Mononuclear cell (primary cell): ENCODE data around the gene TWF1. TPM values are rescaled to one million over a fixed set of nuclear protein-coding genes. Genes with fewer than 3 reads are reported as not detected.
"Not testable (repeated sequence)": the region's sequence is repeated elsewhere in the genome, so short reads cannot be mapped to it uniquely, and the experiment has no call there.

Experiments
- H3K27me3 ChIP-seq: 2 replicates; pipeline ENCODE4 v1.6.0; 2011; ENCODE audit warnings: low read length, control low read depth; ENCODE audit not compliant: insufficient read depth
- H3K4me1 ChIP-seq: 2 replicates; pipeline ENCODE4 v1.5.1; 2011; ENCODE audit warnings: mild to moderate bottlenecking, low read length, control low read depth; ENCODE audit not compliant: insufficient read depth
- H3K4me3 ChIP-seq: 2 replicates; pipeline ENCODE4 v1.5.1; 2011; ENCODE audit warnings: mild to moderate bottlenecking, low read length, moderate library complexity
- H3K9me3 ChIP-seq: 2 replicates; pipeline ENCODE4 v1.5.1; 2011; ENCODE audit warnings: low read depth, mild to moderate bottlenecking, control low read depth, low read length
- total RNA-seq: library from RNA; depleted of rRNA; stranded (reverse); fragments of >200 nt; gene quantifications from one replicate; pipeline ENCODE4 v1.2.3, GENCODE V29; 2012

TWF1 gene
- total RNA-seq, 1 donor: 113 TPM

- Histone ChIP-seq H3K4me3 (no peak overlapping the region), H3K4me1 (peaks cover 28% of the 10 kb centered on the region), H3K9me3 (no peaks in the 10 kb centered on the region), H3K27me3 (no peaks in the 10 kb centered on the region)
Measured at GRCh38 chr12:43763769-43764168, 42.3 kb downstream of the TWF1 start.

GRCh38 chr12:43762596-43762995, 43.5 kb downstream of the TWF1 start:
- Histone ChIP-seq H3K9me3 (no peaks in the 10 kb centered on the region), H3K4me3 (no peak overlapping the region), H3K27me3 (no peaks in the 10 kb centered on the region), H3K4me1 (peaks cover 35% of the 10 kb centered on the region)

GRCh38 chr12:43761500-43761899, 44.6 kb downstream of the TWF1 start:
- H3K9me3 ChIP-seq: no peaks in the 10 kb centered on the region
- H3K4me1 ChIP-seq: peaks cover 36% of the 10 kb centered on the region
- H3K4me3 ChIP-seq: no peak overlapping the region
- H3K27me3 ChIP-seq: no peaks in the 10 kb centered on the region

- Histone ChIP-seq H3K4me1 (peaks cover 36% of the 10 kb centered on the region), H3K27me3 (no peaks in the 10 kb centered on the region), H3K4me3 (no peak overlapping the region), H3K9me3 (no peaks in the 10 kb centered on the region)
Measured at GRCh38 chr12:43760396-43760795, 45.7 kb downstream of the TWF1 start.

- Histone ChIP-seq H3K9me3 (no peaks in the 10 kb centered on the region), H3K4me1 (peaks cover 36% of the 10 kb centered on the region), H3K27me3 (no peaks in the 10 kb centered on the region), H3K4me3 (peak within 1 kb of the TSS; percentile 86)
Measured at GRCh38 chr12:43758728-43759563, 47.2 kb downstream of the TWF1 start, which contains the start of the genes IRAK4 and PUS7L. Gene IRAK4, plus strand, starts transcription at chr12:43758951. Its CDS starts 9,161 bp downstream, at chr12:43768112. Gene PUS7L, minus strand, starts transcription at chr12:43758790. Its CDS starts 3,545 bp downstream, at chr12:43755245.

GRCh38 chr12:43758247-43758727, 47.8 kb downstream of the TWF1 start:
- Histone ChIP-seq H3K27me3 (no peaks in the 10 kb centered on the region), H3K9me3 (no peaks in the 10 kb centered on the region), H3K4me3 (peak overlapping the region; percentile 86), H3K4me1 (peaks cover 36% of the 10 kb centered on the region)

- Histone ChIP-seq H3K4me3 (no peak overlapping the region), H3K4me1 (peaks cover 8% of the 10 kb centered on the region), H3K9me3 (no peaks in the 10 kb centered on the region), H3K27me3 (no peaks in the 10 kb centered on the region)
Measured at GRCh38 chr12:43754015-43754414, 52.1 kb downstream of the TWF1 start.

GRCh38 chr12:43751360-43751759, 54.8 kb downstream of the TWF1 start:
- not testable (repeated sequence) for H3K4me1 ChIP-seq, H3K9me3 ChIP-seq, H3K4me3 ChIP-seq, H3K27me3 ChIP-seq

- Histone ChIP-seq H3K4me1 (no peaks in the 10 kb centered on the region), H3K27me3 (no peaks in the 10 kb centered on the region), H3K4me3 (no peak overlapping the region), H3K9me3 (no peaks in the 10 kb centered on the region)
Measured at GRCh38 chr12:43750814-43751213, 55.3 kb downstream of the TWF1 start.

- Histone ChIP-seq H3K27me3 (no peaks in the 10 kb centered on the region), H3K4me3 (no peak overlapping the region), H3K4me1 (no peaks in the 10 kb centered on the region)
Measured at GRCh38 chr12:43749016-43749415, 57.1 kb downstream of the TWF1 start.

GRCh38 chr12:43744826-43745225, 61.3 kb downstream of the TWF1 start:
- H3K9me3 ChIP-seq: no peaks in the 10 kb centered on the region
- no peak overlapping the region for H3K4me3 ChIP-seq
- no peaks in the 10 kb centered on the region for H3K4me1 ChIP-seq
- no peaks in the 10 kb centered on the region for H3K27me3 ChIP-seq

More at GRCh38 chr12:43749016-43749415, 57.1 kb downstream of the TWF1 start:
- no peaks in the 10 kb centered on the region for H3K9me3 ChIP-seq

Other genes with a start within 250 kb of the TWF1 start
- gene PUS7L, start 47.5 kb downstream of the TWF1 start, total RNA-seq: 16.4 TPM
- 49.8 TPM for gene IRAK4, start 47.4 kb downstream of the TWF1 start, total RNA-seq
- 4.9 TPM for gene TMEM117, start 29.8 kb upstream of the TWF1 start, total RNA-seq